DND-41 (cell line): ENCODE measurements around the gene TRERF1.

ENCODE experiments used
- EZH2 ChIP-seq: IDR thresholded peaks from 3 replicates; pipeline ENCODE4 v1.6.1; 2012; ENCODE audit warnings: borderline replicate concordance, low read depth, mild to moderate bottlenecking, moderate library complexity, low read length, inconsistent platforms; ENCODE audit not compliant: severe bottlenecking
- TF ChIP-seq, protein P1 (sequence below): IDR thresholded peaks from 2 replicates; pipeline ENCODE4 v1.5.1; 2012; ENCODE audit warnings: borderline replicate concordance, low read length, moderate library complexity, mild to moderate bottlenecking; ENCODE audit not compliant: poor library complexity, severe bottlenecking; ENCODE audit errors: extremely low read depth

- TF ChIP-seq, protein P1, sequence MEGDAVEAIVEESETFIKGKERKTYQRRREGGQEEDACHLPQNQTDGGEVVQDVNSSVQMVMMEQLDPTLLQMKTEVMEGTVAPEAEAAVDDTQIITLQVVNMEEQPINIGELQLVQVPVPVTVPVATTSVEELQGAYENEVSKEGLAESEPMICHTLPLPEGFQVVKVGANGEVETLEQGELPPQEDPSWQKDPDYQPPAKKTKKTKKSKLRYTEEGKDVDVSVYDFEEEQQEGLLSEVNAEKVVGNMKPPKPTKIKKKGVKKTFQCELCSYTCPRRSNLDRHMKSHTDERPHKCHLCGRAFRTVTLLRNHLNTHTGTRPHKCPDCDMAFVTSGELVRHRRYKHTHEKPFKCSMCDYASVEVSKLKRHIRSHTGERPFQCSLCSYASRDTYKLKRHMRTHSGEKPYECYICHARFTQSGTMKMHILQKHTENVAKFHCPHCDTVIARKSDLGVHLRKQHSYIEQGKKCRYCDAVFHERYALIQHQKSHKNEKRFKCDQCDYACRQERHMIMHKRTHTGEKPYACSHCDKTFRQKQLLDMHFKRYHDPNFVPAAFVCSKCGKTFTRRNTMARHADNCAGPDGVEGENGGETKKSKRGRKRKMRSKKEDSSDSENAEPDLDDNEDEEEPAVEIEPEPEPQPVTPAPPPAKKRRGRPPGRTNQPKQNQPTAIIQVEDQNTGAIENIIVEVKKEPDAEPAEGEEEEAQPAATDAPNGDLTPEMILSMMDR, result no peak
- TF ChIP-seq EZH2, result no peak
Observed at GRCh38 chr6:42239333-42239732, 212.4 kb downstream of the TRERF1 start.
